HG02571 (cell line): ENCODE data around the gene ZNF236.

Source experiments
- ATAC-seq: cut with Tn5 transposase; IDR thresholded peaks from one replicate; pipeline ENCODE4 v1.9.1; 2021; ENCODE audit warnings: mild to moderate bottlenecking, moderate library complexity; ENCODE audit not compliant: unreplicated experiment

Gene ZNF236

DNA sequence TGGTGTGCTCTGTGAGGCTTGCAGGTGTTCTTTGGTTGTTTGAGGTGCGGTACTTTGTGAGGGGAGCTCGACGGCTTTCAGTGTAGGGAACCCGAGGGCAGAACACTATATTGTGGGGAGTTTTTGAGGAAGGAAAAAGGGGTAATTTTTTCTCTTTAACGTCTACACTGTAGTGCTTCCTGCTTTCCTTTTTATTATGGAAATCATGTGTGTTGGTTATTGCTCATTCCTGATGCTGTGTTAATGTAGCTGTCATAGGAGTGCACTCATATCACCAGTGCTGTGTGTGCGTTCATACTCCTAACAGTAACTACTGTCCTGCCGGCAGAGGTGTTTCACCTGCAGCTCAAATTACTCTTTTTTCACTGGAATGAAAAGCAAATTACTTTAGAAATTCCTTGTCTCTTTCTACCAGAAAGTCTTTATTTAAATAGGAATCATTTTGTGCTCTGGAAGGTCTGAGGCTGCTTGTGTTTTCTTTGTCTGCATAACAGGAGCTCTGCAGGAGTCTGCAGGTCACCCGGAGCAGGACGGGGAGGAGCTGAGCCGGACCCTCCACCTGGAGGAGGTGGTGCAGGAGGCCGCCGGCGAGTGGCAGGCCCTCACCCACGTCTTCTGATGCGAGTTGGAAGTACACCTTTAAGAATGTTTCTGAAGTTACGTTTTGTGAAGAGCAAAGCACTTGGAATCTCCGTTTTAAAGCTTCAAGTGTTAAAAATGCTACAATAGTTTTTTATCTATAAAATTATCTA lies 145.5 kb downstream of the ZNF236 start:
- no peak for ATAC-seq

DNA sequence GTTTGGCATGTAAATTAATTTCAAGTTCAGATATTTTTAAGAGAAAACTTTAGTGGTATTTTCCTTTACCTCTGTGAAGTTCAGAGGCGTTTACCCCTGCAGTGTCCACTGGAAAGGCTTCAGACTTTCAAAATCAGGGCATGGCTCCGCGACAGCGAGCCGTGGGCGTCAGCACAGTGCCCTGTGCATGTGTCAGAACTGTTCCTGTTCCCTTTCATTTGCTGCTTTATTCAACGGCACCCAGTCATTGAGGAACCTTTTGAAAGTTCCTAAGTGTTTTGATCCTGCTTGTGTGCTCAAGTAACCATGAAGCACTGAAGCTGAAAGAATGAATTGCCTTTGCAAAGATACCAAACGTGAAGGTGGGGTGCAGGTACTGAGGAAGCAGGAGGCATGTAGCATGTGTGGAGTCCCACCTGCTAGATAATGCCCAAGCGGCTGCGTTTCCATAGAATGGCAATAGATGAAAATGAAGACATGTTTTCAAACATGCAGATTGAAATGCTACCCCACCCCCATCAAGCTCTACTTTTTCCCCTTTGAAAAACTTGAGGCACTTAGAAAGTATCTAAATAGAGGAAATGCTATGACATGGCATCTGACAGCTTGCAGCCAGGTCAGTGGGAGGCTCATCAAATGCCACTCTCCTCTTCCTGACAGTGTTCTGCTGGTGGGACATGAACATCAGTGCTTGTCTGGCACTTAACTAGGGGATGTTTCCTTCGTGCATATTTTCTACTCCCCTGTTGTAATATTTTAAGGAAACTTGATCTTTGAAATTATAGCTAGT lies 148.6 kb downstream of the ZNF236 start:
- ATAC-seq: no peak

DNA sequence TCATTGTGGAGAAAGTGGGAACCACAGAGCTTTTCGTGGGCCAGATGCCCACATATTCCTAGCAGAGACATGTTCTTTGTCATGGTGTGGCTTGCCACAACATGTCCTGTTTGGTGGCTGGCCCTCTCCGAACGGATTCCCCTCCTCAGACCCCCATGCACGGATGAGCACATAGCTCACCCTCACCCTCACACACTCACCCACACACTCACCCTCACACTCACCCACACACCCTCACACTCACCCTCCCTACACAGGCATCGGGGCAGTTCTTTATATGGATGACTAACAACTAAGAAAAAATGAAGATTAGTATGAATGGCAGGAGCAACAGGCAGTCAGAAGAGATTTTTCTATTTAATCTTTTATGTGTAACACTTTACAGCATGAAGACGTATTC lies 149.9 kb downstream of the ZNF236 start:
- ATAC-seq: no peak

DNA sequence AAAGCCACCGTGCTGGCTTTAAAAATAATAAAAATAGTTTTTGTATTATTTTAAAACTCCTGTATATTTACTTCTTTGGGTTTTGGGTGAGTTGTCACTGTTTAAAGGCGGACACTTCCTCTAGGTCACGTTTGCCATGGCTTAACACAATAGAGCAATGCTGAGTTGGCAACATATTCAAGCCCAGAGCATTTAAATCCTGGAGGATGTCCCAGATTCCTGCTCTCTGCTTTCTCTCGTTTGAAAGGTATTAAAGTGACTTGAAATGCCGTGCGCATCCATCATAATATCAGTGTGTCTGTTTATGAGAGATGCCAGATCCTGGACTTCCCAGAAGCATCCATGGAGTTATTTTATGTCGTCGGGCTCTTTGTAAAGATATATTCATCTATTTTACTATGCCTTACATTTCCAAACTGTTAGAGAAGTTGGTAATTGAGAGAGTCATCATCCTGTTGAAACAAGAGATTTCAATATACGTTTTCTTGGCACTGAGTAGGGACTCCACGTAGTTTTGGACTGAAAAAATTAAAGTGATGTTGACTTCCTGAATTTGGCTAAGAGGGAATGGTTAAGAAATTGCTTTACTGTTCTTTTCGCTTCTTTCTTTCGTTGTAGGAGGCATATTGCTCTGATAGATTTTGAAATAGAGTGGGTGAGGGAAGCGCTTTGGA lies 150.6 kb downstream of the ZNF236 start:
- ATAC-seq: no peak

DNA sequence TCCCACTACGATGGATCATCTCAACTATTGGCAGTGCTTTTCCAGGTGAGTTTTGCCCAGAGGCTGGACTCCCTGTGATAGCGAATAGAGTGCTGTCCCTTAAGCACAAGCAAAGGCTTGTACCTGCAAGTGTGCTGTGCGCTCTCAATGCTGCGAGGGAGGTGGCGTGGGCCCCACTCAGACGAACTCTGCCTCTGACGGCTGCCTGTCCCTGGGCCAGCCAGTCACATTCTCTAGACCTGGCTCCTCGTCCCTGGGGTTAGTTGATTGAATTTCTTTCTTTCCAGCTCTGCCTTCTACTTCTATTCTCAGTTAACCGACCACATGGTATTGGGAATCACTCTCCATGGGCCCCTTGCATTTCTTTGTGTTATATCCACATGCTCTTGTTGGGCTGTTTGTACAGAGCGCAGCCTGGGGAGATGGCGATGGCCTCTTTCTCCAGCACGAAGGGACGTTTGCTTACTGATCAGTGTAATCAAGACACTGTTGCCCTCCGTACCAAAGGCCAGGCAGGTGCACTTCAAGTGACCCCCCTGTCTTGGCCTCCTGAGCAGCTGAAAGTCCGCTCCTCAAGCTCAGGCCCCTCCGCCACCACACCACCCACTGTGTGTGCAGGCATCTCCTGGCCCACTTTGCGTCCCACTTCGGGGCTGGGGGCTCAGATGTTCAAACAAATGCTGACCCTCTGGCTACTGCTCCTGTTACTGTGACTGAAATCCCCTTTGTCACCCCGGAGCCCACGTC lies 151.3 kb downstream of the ZNF236 start:
- no peak for ATAC-seq

DNA sequence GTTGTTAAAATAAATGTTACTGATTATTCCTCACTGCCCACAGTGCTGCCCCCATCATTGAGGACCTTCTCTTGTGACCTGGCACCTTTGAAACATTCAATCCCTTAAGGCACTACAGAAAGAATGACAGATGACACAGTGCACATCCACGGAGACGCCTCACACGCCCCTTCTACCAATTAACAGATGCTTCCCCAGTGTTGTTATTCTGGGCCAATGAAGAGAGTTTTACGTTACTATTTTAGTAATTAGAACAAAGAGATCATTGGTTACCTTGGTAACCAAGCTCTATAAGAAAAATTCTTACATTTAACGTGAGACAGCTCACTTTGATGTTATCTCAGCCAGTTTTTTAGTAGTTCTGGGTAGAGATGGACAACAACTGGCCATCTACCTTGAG lies 152.0 kb downstream of the ZNF236 start:
- no peak for ATAC-seq

DNA sequence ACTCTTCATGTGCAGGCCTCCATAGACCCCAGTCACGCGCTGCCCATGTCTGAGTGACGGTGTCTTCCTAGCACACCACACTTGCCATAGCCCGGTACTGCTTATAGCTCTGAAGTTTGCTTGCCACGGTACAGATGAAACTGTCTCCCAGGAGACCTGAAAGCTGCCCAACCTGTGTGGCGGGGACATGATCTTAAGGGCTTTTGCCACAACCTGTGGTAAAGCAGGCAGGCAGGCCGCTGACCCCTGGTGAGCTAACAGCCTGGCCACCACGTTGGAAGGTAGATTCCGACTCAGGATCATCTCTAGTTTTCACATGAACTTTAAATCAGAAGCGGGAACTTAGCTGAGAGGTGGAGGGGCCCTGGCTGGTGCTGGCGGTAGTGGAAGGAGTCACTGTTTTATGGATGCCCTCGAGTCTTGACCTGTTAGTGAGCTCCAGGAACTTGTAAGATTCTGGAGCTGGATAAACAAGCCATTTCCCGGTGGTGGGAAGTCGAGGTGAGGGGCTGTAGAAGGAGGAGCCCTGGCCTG lies 153.3 kb downstream of the ZNF236 start:
- no peak for ATAC-seq

DNA sequence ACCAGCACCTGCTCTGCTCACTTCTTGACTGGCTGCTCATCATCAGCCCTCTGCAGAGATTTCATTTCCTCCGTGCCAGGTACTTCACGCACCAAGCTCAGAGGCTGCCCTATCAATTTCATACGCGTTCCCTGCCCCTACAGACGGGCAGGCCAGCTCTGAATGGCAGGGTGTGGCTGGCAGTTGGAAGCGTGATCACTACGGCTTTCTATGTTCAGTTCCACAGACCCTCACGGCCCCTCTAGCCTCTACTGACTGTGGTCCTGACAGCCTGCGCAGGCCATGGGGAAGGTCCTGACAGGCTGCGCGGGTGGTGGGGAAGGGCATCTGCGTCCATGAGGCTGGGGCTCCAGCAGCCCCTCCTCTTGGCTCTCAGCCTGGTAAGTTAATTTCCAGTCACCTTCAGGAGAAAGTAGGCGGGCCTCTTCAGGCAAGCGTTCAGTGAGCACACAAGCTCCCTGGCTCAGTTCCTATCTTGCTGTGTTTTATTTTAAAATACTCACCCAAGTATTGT lies 154.8 kb downstream of the ZNF236 start:
- no peak for ATAC-seq

DNA sequence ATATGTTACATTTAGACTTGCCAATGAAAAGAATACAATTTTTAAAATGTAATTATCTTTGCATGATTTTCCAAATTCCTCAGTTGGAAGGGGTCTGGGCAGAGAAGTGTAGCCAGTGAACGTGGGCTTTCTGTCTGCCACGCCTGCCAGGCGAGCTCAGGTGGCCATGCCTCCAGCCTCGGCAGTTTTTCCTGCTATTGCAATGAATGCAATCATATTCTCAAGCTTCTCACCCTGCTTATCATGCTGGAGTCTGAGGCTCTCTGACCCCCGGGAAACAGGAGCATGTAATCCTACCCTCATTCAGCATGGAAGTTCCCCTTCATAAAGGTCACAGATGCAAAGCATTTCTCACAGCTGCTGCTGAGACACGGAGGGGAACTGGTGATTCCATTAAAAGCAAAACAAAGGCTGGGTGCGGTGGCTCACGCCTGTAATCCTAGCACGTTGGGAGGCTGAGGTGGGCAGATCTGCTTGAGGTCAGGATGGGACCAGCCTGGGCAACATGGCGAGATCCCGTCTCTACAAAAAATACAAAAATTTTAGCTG lies 155.4 kb downstream of the ZNF236 start:
- ATAC-seq: no peak

DNA sequence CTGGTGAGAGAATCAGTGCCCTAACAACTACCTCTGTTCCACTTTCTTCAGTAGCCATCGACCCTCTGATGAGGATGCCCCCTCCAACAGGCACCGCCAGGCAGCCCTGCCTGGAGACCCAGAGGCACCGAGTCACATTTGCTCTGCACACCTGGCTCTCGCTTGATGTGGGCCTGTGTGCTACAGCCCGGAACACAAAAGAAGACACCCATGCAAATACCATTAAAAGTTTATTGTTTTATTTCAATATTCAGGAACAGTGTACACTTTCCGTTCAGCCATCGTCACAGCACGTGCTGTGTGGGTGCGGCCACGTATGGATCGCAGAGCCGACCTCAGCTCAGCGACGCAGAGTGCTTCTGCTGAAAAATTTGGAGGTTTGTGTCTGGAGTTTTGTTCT lies 156.3 kb downstream of the ZNF236 start:
- no peak for ATAC-seq

DNA sequence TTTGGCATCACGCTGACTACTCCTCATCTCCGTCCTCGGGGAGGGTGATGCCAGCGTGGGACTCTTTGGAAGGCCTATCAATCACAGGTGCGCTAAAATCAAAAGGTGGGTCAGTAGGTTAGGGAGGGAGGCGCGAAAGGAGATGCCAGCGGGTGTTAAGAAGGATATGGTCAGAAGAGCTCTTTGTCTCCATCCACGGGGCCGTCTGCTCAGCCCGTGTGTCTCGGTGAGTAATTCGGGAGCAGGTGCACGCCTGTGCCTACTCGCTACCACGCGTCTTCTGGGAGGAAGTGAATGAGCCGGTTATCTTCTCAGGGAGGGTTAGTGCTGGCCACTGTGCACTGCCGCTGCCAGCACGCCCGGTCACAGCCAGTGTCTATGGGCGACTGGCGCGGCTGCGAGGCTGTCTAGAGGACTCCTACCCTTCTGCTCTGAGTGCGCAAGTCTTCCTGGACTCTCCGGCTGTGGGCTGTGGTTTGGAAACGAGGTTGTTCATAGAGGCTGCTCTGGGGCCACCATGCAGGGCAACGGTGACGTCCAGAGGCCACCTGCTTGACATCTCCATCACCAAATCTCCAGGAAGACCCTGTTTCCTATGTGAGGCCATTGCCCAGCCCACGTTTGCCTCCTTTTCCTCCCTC lies 156.9 kb downstream of the ZNF236 start:
- ATAC-seq: no peak

DNA sequence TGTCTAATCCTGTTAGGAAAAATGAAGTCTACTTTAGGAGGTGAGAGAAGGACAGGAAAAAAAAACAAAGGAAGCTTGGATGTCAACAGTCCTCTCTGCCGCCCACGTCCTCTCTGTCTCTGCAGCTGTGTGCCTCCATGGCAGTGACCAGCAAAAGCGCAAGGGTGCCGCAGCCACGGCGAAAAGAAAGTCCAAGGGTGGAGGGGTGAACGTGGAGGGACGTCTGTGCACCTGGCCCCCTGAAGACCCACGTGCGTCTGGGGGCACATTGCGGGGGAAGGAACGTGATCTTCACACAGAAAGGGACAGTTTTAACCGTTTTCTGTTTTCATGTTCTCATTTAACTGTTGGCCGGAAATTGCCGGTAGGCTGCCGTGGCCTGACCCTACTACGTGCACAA lies 157.5 kb downstream of the ZNF236 start:
- no peak for ATAC-seq

DNA sequence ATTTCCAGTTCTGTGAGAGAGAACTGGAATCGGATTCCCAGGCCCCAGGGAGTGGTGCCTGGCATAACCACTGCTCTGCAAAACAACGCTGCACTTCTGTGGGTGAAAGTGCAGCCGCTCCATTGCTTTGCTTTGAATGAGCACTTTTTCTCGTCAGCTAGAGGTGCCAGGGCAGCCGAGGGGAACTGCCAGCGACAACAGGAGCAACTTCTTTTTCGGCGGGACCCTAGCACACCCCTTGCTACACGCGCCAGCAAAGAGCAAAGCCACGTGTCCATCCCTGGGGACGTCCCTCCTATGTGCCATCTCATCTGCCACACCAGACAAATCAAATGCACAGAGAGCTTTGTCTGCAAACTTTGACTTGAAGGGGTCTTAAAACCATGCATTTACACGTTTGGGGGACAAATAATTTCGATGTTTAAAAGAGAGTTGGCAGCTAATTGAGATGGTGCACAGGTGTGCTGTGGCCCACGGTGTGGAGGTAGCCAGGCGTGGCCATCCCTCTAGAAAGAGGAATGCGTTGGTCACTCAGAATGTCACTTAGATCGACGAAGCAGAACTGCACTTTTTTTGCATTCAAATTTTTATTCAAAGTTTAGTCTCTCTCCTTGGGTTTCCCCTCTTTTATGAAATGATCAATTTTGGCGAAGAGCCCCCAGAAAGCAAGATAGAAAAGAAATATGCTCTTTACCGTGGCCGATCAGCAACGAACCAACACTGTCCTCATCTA lies 158.5 kb downstream of the ZNF236 start:
- no peak for ATAC-seq

DNA sequence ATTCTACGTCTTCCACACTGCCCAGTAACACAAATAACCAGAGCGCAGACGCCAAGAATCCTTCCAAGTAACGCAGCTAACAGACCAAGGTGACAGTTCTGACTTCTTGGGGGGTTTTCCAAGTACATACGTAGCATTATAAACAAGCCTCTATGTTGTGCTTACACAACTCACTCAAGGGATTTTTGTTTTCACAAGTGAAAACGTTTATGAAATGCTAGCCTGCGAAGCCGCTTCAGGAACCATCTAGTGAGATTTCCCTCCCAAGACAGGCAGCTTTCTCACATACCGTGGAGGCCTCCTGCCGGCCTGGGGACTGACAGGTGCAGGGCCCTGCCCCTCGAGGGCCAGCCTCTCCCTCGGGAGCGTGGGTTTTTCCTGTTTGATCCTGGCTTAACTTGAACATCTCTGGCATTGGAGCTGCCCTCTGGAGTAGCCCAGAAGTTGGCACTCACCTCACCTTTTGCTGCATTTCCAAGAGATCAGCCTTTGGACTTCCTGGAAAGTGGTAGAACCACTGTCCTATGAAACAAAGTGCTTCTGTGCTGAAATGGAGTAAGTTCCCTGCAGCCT lies 159.1 kb downstream of the ZNF236 start:
- no peak for ATAC-seq

DNA sequence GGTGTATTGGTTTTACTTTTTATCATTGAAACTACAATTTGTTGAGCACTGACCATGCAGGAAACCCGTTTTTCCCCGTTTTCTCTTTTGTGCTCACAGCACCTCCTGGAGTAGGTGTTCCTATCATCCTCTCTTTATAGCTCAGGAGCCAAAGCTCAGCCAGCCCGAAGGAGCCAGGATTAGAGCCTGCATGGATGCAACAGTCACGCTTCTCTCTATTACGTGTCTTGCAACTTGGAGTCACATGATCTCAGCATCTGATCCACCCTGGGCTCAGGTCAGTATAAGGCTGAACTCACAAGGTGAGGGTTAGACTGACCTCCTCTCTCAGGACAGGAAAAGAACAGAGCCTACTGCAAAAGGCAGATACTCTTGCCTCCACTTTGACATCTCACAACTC lies 159.7 kb downstream of the ZNF236 start:
- ATAC-seq: no peak

DNA sequence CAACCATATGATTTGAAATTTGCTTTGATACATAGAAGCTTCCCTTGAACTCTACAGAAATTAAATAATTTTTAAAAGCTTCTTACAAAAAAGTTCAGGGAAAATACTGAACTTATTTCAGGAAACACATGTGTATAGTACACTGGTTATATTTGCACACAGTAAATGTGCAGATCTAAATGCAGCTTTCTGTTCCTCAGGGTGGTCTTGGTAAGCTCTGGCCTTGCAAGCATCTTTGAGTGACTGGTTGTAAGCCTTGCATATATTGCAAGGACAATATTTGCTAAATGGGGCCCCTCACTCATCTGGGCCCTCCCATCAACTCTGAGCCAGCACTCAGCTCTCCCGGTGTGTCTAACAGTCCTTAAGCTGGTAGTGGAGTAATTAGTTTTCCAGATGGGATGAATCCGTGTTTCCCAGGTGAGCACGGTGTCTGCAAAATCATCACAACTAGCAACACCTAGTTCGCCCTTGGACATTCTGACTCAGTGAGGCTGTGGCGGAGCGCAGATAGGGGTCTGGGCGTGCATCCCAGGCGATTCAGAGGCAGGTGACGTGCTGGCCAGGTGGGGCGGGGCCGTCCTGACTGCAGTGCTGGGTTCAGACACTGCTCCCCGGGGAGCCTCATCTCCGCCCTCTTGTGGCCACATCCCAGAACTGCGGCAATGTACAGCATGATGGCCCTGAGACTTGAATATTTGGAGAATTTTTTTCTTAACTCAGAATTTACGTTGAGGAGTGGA lies 160.7 kb downstream of the ZNF236 start:
- ATAC-seq: peak; percentile 65

DNA sequence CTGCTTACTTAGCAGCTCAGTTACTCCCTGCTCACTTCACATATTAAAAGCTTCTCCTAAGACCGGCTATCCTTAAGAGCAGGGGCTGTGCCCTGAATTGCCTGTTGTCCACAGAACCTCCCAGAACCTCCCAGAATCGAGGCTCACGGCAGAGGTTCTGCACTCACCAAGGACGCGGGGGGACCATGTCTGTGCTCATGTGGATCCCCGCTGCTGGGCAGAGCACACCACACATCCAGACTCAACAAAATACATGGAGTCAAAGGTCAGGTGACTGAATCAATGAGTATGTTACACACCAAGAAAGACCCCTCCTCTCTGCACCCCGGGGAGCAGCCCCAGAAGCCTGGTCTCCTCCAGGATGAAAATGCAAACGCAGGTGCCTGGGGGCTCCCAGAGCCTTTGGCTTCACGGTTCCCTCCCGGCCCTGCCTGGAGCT lies 161.3 kb downstream of the ZNF236 start:
- ATAC-seq: no peak
